GM19238 (cell line): ENCODE results near the gene KLK8.

ENCODE experiments used
- DNase-seq: peaks from one replicate; pipeline ENCODE4 v3.0.0; 2011; ENCODE audit warnings: low spot score; ENCODE audit not compliant: insufficient read length

Gene KLK8

GRCh38 chr19:50952910-50953309, 48.5 kb downstream of the KLK8 start, which contains the start of gene KLK5:
Gene KLK5 (minus strand): TSS chr19:50953038. CDS start chr19:50952657, 381 bp downstream.
- DNase-seq = no peak

GRCh38 chr19:50949861-50950260, 51.5 kb downstream of the KLK8 start:
- no peak for DNase-seq

- DNase-seq = no peak
Measured at GRCh38 chr19:50947123-50947522, 54.3 kb downstream of the KLK8 start.
